GM19351 (cell line): ENCODE measurements around the gene MOB3B.

Source experiments
- ATAC-seq: cut with Tn5 transposase; IDR thresholded peaks from one replicate; pipeline ENCODE4 v1.9.1; 2021; ENCODE audit warnings: mild to moderate bottlenecking, moderate library complexity; ENCODE audit not compliant: unreplicated experiment

Gene MOB3B

GRCh38 chr9:27542508-27542907 is 12.9 kb upstream of the MOB3B start:
- ATAC-seq: no peak

- ATAC-seq: no peak
These were observed 12.1 kb upstream of the MOB3B start for GRCh38 chr9:27541740-27542139.

- no peak for ATAC-seq
These were observed 10.9 kb upstream of the MOB3B start for GRCh38 chr9:27540502-27540901.

GRCh38 chr9:27539479-27540441 is 10.1 kb upstream of the MOB3B start:
- peak; percentile 36 for ATAC-seq

GRCh38 chr9:27538647-27539046 is 9.0 kb upstream of the MOB3B start:
- no peak for ATAC-seq

GRCh38 chr9:27537756-27538155 is 8.1 kb upstream of the MOB3B start:
- ATAC-seq: no peak

GRCh38 chr9:27537027-27537435 is 7.4 kb upstream of the MOB3B start:
- no peak for ATAC-seq

- ATAC-seq: no peak
These were observed 6.6 kb upstream of the MOB3B start for GRCh38 chr9:27536168-27536567.

GRCh38 chr9:27535701-27536118 is 6.1 kb upstream of the MOB3B start:
- ATAC-seq: peak; percentile 90

- ATAC-seq: no peak
These were observed 5.1 kb upstream of the MOB3B start for GRCh38 chr9:27534658-27535209.

- ATAC-seq: no peak
These were observed 4.5 kb upstream of the MOB3B start for GRCh38 chr9:27534131-27534530.

GRCh38 chr9:27533311-27533710 is 3.7 kb upstream of the MOB3B start:
- no peak for ATAC-seq

- no peak for ATAC-seq
These were observed 2.4 kb upstream of the MOB3B start for GRCh38 chr9:27532046-27532445.

- no peak for ATAC-seq
These were observed 1.5 kb upstream of the MOB3B start for GRCh38 chr9:27530915-27531755.

GRCh38 chr9:27528886-27529315 is 713 bp downstream of the MOB3B start:
- ATAC-seq: peak; percentile 32

- ATAC-seq: peak; percentile 49
These were observed 1.3 kb downstream of the MOB3B start for GRCh38 chr9:27528076-27528885.

- ATAC-seq: no peak
These were observed 1.9 kb downstream of the MOB3B start for GRCh38 chr9:27527702-27528075.

- ATAC-seq: no peak
These were observed 5.4 kb downstream of the MOB3B start, which contains the start of gene IFNK for GRCh38 chr9:27524236-27524635. IFNK (plus strand) TSS chr9:27524290; CDS start chr9:27524337, 47 bp downstream.

- no peak for ATAC-seq
These were observed 6.5 kb downstream of the MOB3B start for GRCh38 chr9:27523141-27523540.

- no peak for ATAC-seq
These were observed 8.6 kb downstream of the MOB3B start for GRCh38 chr9:27520986-27521385.
